Fibroblast of lung (primary cell): ENCODE measurements around the gene IL32.

Source experiments
- EZH2 ChIP-seq: IDR thresholded peaks from 2 replicates; pipeline ENCODE4 v1.5.1; 2012; ENCODE audit warnings: low read length, control low read depth, mild to moderate bottlenecking; ENCODE audit errors: missing control alignments
- TF ChIP-seq, protein P1 (sequence below), 2 donors: IDR thresholded peaks in 1 of 2; conservative IDR thresholded peaks in 1 of 2; 1 replicate in 1 of 2; 2 replicates in 1 of 2; pipeline ENCODE4 v1.5.1; 2011 to 2012; ENCODE audit warnings: low read length in 2 of 2, control low read depth in 1 of 2, inconsistent platforms in 1 of 2, low read depth in 1 of 2, mild to moderate bottlenecking in 1 of 2

DNA sequence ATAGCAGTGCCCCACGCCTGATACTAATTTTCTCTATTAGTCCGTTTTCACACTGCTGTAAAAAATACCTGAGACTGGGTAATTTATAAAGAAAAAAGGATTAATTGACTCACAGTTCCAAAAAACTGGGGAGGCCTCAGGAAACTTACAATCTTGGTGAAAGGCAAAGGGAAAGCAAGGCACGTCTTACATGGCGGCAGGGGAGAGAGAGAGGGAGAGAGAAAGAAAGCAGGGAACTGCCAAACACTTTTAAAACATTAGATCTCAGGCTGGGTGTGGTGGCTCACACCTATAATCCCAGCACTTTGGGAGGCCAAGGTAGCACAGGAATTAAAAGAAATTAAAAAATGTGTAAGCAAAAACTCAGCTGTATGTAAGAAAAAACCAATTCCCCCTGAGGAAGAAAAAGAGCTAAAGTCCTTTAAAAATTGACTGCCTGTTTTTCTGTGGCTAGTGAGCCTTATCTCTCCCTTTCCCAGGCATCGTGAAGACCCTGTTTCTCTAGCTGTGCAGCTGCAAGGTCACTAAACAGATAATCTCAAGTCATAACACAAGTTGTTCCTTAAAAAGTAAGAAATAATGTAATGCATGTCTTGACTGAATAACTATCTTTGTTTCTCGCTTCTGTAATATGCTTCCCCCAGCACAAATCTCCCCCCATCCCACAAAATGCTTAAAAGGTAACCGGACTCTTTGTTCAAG is 19.7 kb downstream of the IL32 start:
- TF ChIP-seq, protein P1, sequence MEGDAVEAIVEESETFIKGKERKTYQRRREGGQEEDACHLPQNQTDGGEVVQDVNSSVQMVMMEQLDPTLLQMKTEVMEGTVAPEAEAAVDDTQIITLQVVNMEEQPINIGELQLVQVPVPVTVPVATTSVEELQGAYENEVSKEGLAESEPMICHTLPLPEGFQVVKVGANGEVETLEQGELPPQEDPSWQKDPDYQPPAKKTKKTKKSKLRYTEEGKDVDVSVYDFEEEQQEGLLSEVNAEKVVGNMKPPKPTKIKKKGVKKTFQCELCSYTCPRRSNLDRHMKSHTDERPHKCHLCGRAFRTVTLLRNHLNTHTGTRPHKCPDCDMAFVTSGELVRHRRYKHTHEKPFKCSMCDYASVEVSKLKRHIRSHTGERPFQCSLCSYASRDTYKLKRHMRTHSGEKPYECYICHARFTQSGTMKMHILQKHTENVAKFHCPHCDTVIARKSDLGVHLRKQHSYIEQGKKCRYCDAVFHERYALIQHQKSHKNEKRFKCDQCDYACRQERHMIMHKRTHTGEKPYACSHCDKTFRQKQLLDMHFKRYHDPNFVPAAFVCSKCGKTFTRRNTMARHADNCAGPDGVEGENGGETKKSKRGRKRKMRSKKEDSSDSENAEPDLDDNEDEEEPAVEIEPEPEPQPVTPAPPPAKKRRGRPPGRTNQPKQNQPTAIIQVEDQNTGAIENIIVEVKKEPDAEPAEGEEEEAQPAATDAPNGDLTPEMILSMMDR (conservative IDR thresholded peaks at IDR 0.05 in 1 of 2, IDR thresholded peaks at IDR 0.05 in 1 of 2; ENCODE audit: low read depth in 1 of 2, low read length in 2 of 2) = no peak
- no peak for TF ChIP-seq EZH2
